Prostate gland (tissue), 2 donors: ENCODE measurements around the gene CAMSAP1. TPM values are rescaled to one million over a fixed set of nuclear protein-coding genes. Genes with fewer than 3 reads are reported as not detected.
A peak's percentile ranks its signal among the peaks of the same experiment; 100 is the strongest.

ENCODE experiments used
- DNase-seq: peaks from one replicate; pipeline ENCODE4 v3.0.0-alpha.2; 2019; ENCODE audit warnings: low spot score
- H3K27ac ChIP-seq, 2 donors: fragments of 200-600 bp; sonication (generic); 2 replicates each; pipeline ENCODE4 v1.5.1; 2017 to 2019
- H3K27me3 ChIP-seq: fragments of 200-600 bp; sonication (generic); replicated peaks from 2 replicates; pipeline ENCODE4 v1.5.1; 2019; ENCODE audit not compliant: insufficient read depth
- H3K36me3 ChIP-seq, 2 donors: fragments of 200-600 bp; sonication (generic); 1 replicate in 1 of 2; 2 replicates in 1 of 2; pipeline versions ENCODE4 v1.5.1 to v1.8.1; 2017 to 2019
- H3K4me1 ChIP-seq: fragments of 200-600 bp; sonication (generic); replicated peaks from 2 replicates; pipeline ENCODE4 v1.5.1; 2019
- H3K4me3 ChIP-seq, 2 donors: fragments of 200-600 bp; sonication (generic); 2 replicates each; pipeline ENCODE4 v1.5.1; 2017 to 2019
- H3K9me3 ChIP-seq: fragments of 200-600 bp; sonication (generic); 2 replicates; pipeline ENCODE4 v1.5.1; 2017
- CTCF ChIP-seq, 4 experiments: fragments of 200-600 bp in 2 of 4; fragments of 450-650 bp in 2 of 4; sonication (generic) in 2 of 4; IDR thresholded peaks; 1 replicate in 3 of 4; 2 replicates in 1 of 4; pipeline ENCODE4 v1.5.1; 2016 to 2019; ENCODE audit warnings: antibody characterized with exemption in 4 of 4, mild to moderate bottlenecking in 2 of 4, moderate library complexity in 2 of 4
- POLR2A ChIP-seq: fragments of 450-650 bp; IDR thresholded peaks from one replicate; pipeline ENCODE4 v1.6.1; 2016; ENCODE audit warnings: antibody characterized with exemption, mild to moderate bottlenecking
- POLR2AphosphoS5 ChIP-seq: sonication (generic); formaldehyde crosslinking; IDR thresholded peaks from one replicate; pipeline ENCODE4 v1.6.1; 2017; ENCODE audit warnings: antibody characterized with exemption
- whole genome bisulfite sequencing: methylation state at CpG from one replicate; pipeline ENCODE4 v1.1.5; 2018; 5-methylcytosine and 5-hydroxymethylcytosine counted together
- intact Hi-C: fragments of 100-400 bp; cut with DNase I; formaldehyde crosslinking; loops from one replicate; pipeline ENCODE4 v1.14.2; 2022
- total RNA-seq, 2 donors: library from RNA; depleted of rRNA; stranded (reverse); fragments of >200 nt; gene quantifications; one replicate each; pipeline ENCODE4 v1.1.0, GENCODE V29; 2016

The CAMSAP1 gene
- total RNA-seq, 2 donors from 2014 or later = 28.3 to 86.6 TPM

GRCh38 chr9:135798263-135798585, 109.1 kb downstream of the CAMSAP1 start:
- no peak for TF ChIP-seq POLR2AphosphoS5
- TF ChIP-seq POLR2A = no peak
- TF ChIP-seq CTCF (IDR thresholded peaks at IDR 0.05) = no peak
- H3K4me1 ChIP-seq = no peaks in the 10 kb centered on the region
- no peak overlapping the region for H3K4me3 ChIP-seq
- 86% methylated on average over 10 of the region's 10 CpGs for WGBS
- H3K27me3 ChIP-seq = no peaks in the 10 kb centered on the region
- no peaks in the 10 kb centered on the region for H3K9me3 ChIP-seq
- DNase-seq = no peak
- H3K36me3 ChIP-seq = no peaks in the 10 kb centered on the region
- H3K27ac ChIP-seq = no peak overlapping the region
- intact Hi-C loops = no loop called here

- Histone ChIP-seq H3K9me3 (no peaks in the 10 kb centered on the region), H3K27ac (no peak overlapping the region), H3K36me3 (no peaks in the 10 kb centered on the region), H3K27me3 (no peaks in the 10 kb centered on the region), H3K4me1 (no peaks in the 10 kb centered on the region), H3K4me3 (no peak overlapping the region)
- DNase-seq = no peak
- intact Hi-C loops = no loop called here
- 32% methylated on average over 24 of the region's 24 CpGs for WGBS
- peak in 3 of 4 experiments; percentile 9 to 51 (median 33) for TF ChIP-seq CTCF (IDR thresholded peaks at IDR 0.05)
- no peak for TF ChIP-seq POLR2A
Measured at GRCh38 chr9:135797507-135798262, 109.7 kb downstream of the CAMSAP1 start.

GRCh38 chr9:135796784-135797485, 110.4 kb downstream of the CAMSAP1 start:
- Histone ChIP-seq H3K4me1 (no peaks in the 10 kb centered on the region), H3K9me3 (no peaks in the 10 kb centered on the region), H3K27ac (no peak overlapping the region), H3K4me3 (no peak overlapping the region), H3K27me3 (no peaks in the 10 kb centered on the region), H3K36me3 (no peaks in the 10 kb centered on the region)
- intact Hi-C loops = no loop called here
- WGBS = 72% methylated on average over 22 of the region's 22 CpGs
- DNase-seq = no peak
- TF ChIP-seq CTCF (IDR thresholded peaks at IDR 0.05) (no peak), POLR2A (no peak), POLR2AphosphoS5 (no peak)

- H3K4me3 ChIP-seq = no peak overlapping the region
- H3K27me3 ChIP-seq = no peaks in the 10 kb centered on the region
- DNase-seq = no peak
- 88% methylated on average over 4 of the region's 4 CpGs for WGBS
- no peaks in the 10 kb centered on the region for H3K9me3 ChIP-seq
- intact Hi-C loops = no loop called here
- no peak overlapping the region for H3K27ac ChIP-seq
- no peak for TF ChIP-seq CTCF (IDR thresholded peaks at IDR 0.05)
- no peaks in the 10 kb centered on the region for H3K4me1 ChIP-seq
- no peaks in the 10 kb centered on the region for H3K36me3 ChIP-seq
Measured at GRCh38 chr9:135795391-135795790, 112.0 kb downstream of the CAMSAP1 start.

- TF ChIP-seq CTCF (IDR thresholded peaks at IDR 0.05) (no peak), POLR2A (no peak), POLR2AphosphoS5 (no peak)
- Histone ChIP-seq H3K27me3 (no peaks in the 10 kb centered on the region), H3K4me3 (no peak overlapping the region), H3K27ac (no peak overlapping the region), H3K4me1 (no peaks in the 10 kb centered on the region), H3K36me3 (no peaks in the 10 kb centered on the region), H3K9me3 (no peaks in the 10 kb centered on the region)
- intact Hi-C loops = no loop called here
- no peak for DNase-seq
- 79% methylated on average over 12 of the region's 15 CpGs for WGBS
Measured at GRCh38 chr9:135794361-135794885, 112.9 kb downstream of the CAMSAP1 start.
